Nephron progenitor cell (in vitro differentiated cells): Measurements from ENCODE around the gene MRAP.

ENCODE experiments used
- DNase-seq: peaks from one replicate; pipeline ENCODE4 v3.0.0; 2021
- H3K27ac Mint-ChIP-seq: 2 replicates; pipeline ENCODE4 v1.8.0; 2021; ENCODE audit warnings: mild to moderate bottlenecking, moderate library complexity, mixed read lengths
- H3K27me3 Mint-ChIP-seq: 2 replicates; pipeline ENCODE4 v1.8.0; 2021; ENCODE audit warnings: mild to moderate bottlenecking, low read depth, mixed read lengths; ENCODE audit not compliant: poor library complexity
- H3K36me3 Mint-ChIP-seq: 2 replicates; pipeline ENCODE4 v1.8.0; 2021; ENCODE audit warnings: low read depth, mixed read lengths
- H3K4me1 Mint-ChIP-seq: 2 replicates; pipeline ENCODE4 v1.8.0; 2021; ENCODE audit warnings: mixed read lengths
- H3K4me3 Mint-ChIP-seq: 2 replicates; pipeline ENCODE4 v1.8.0; 2021; ENCODE audit warnings: mild to moderate bottlenecking, moderate library complexity, mixed read lengths
- H3K9me3 Mint-ChIP-seq: 2 replicates; pipeline ENCODE4 v1.8.0; 2021; ENCODE audit warnings: mild to moderate bottlenecking, moderate library complexity, mixed read lengths
- CTCF ChIP-seq: fragments of 200-600 bp; sonication (generic); IDR thresholded peaks from 2 replicates; pipeline ENCODE4 v1.5.0; 2021; ENCODE audit warnings: antibody characterized with exemption

The MRAP gene

GRCh38 chr21:32302560-32302959 is 3.9 kb downstream of the MRAP start:
- no peak for DNase-seq
- no peaks in the 10 kb centered on the region for H3K9me3 Mint-ChIP-seq
- no peak overlapping the region for H3K27ac Mint-ChIP-seq
- no peaks in the 10 kb centered on the region for H3K27me3 Mint-ChIP-seq
- peaks cover 40% of the 10 kb centered on the region for H3K36me3 Mint-ChIP-seq
- no peak for TF ChIP-seq CTCF
- peaks cover 14% of the 10 kb centered on the region for H3K4me1 Mint-ChIP-seq
- no peak overlapping the region for H3K4me3 Mint-ChIP-seq

- Mint-ChIP-seq H3K27ac (no peak overlapping the region), H3K9me3 (no peaks in the 10 kb centered on the region), H3K4me1 (peaks cover 14% of the 10 kb centered on the region), H3K36me3 (peaks cover 46% of the 10 kb centered on the region), H3K4me3 (no peak overlapping the region), H3K27me3 (no peaks in the 10 kb centered on the region)
- DNase-seq: no peak
- no peak for TF ChIP-seq CTCF
Observed at GRCh38 chr21:32303385-32303784, 4.7 kb downstream of the MRAP start.

- Mint-ChIP-seq H3K27me3 (no peaks in the 10 kb centered on the region), H3K9me3 (no peaks in the 10 kb centered on the region), H3K36me3 (peaks cover 43% of the 10 kb centered on the region), H3K4me3 (no peak overlapping the region), H3K4me1 (peaks cover 14% of the 10 kb centered on the region), H3K27ac (no peak overlapping the region)
- TF ChIP-seq CTCF: no peak
- no peak for DNase-seq
Observed at GRCh38 chr21:32304998-32305397, 6.3 kb downstream of the MRAP start.

- Mint-ChIP-seq H3K9me3 (no peaks in the 10 kb centered on the region), H3K27ac (peak overlapping the region; percentile 90), H3K36me3 (peaks cover 34% of the 10 kb centered on the region), H3K4me1 (peaks cover 14% of the 10 kb centered on the region), H3K4me3 (no peak overlapping the region), H3K27me3 (no peaks in the 10 kb centered on the region)
- TF ChIP-seq CTCF: peak; percentile 66
- DNase-seq: peak; percentile 62
Observed at GRCh38 chr21:32306021-32306780, 7.5 kb downstream of the MRAP start.

- peaks cover 25% of the 10 kb centered on the region for H3K36me3 Mint-ChIP-seq
- no peak for DNase-seq
- no peak overlapping the region for H3K27ac Mint-ChIP-seq
- peaks cover 14% of the 10 kb centered on the region for H3K4me1 Mint-ChIP-seq
- H3K27me3 Mint-ChIP-seq: no peaks in the 10 kb centered on the region
- H3K9me3 Mint-ChIP-seq: no peaks in the 10 kb centered on the region
- H3K4me3 Mint-ChIP-seq: no peak overlapping the region
- no peak for TF ChIP-seq CTCF
Observed at GRCh38 chr21:32307706-32308105, 9.1 kb downstream of the MRAP start.

- TF ChIP-seq CTCF: no peak
- Mint-ChIP-seq H3K4me1 (peaks cover 14% of the 10 kb centered on the region), H3K36me3 (peaks cover 25% of the 10 kb centered on the region), H3K9me3 (no peaks in the 10 kb centered on the region), H3K27me3 (no peaks in the 10 kb centered on the region), H3K4me3 (no peak overlapping the region), H3K27ac (peak overlapping the region; percentile 32)
- no peak for DNase-seq
Observed at GRCh38 chr21:32308696-32309095, 10.0 kb downstream of the MRAP start.
